GM21825 (cell line): ENCODE data around the gene ZMYND19.
"Not testable (repeated sequence)": the region's sequence is repeated elsewhere in the genome, so short reads cannot be mapped to it uniquely, and the experiment has no call there.

ENCODE experiments used
- ATAC-seq: cut with Tn5 transposase; IDR thresholded peaks from one replicate; pipeline ENCODE4 v1.9.1; 2021; ENCODE audit warnings: mild to moderate bottlenecking, moderate library complexity; ENCODE audit not compliant: unreplicated experiment

The ZMYND19 gene

GRCh38 chr9:137534256-137535119 lies 55.8 kb downstream of the ZMYND19 start:
- no peak for ATAC-seq

DNA sequence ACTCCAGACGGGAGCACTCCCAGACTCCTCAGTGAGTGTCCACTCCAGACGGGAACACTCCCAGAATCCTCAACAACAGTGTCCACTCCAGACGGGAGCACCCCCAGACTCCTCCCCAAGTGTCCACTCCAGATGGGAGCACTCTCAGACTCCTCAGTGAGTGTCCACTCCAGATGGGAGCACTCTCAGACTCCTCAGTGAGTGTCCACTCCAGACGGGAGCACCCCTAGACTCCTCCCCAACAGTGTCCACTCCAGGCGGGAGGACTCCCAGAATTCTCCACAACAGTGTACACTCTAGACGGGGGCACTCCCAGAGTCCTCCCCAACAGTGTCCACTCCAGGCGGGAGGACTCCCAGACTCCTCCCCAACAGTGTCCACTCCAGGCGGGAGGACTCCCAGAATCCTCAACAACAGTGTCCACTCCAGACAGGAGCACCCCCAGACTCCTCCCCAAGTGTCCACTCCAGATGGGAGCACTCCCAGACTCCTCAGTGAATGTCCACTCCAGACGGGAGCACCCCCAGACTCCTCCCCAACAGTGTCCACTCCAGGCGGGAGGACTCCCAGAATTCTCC lies 57.3 kb downstream of the ZMYND19 start:
- ATAC-seq: not testable (repeated sequence)
